A549 (cell line): ENCODE measurements around the gene CLC. TPM values are rescaled to one million over a fixed set of nuclear protein-coding genes. Genes with fewer than 3 reads are reported as not detected.

Experiments used
- ATAC-seq, 2 experiments: fragments of 200-7000 bp in 1 of 2; fragments of >200 bp in 1 of 2; cut with Nextera tagmentation in 1 of 2; cut with Tn5 transposase in 1 of 2; 3 replicates each; pipeline versions ENCODE4 v1.8.0 to v1.9.1; 2018 to 2020; ENCODE audit warnings: mild to moderate bottlenecking in 1 of 2, moderate library complexity in 1 of 2
- CTCF ChIA-PET: fragments of 300-600 bp; sonication (Branson Sonifier 250); formaldehyde crosslinking; extraction: SDS; loops from one replicate; lab custom pipeline; 2021; ENCODE audit warnings: antibody characterized with exemption, inconsistent platforms; lab: Yijun Ruan, JAX
- POLR2A ChIA-PET: fragments of 350-600 bp; formaldehyde crosslinking; extraction: SDS; loops from one replicate; lab custom pipeline; 2021; ENCODE audit warnings: antibody characterized with exemption, inconsistent platforms; lab: Yijun Ruan, JAX
- DNase-seq, 2 experiments: peaks; one replicate each; pipeline versions ENCODE4 v3.0.0 to v3.0.0-alpha.2; 2011 to 2016; ENCODE audit warnings: low read depth in 1 of 2, low spot score in 1 of 2
- FAIRE-seq: peaks from 2 replicates; lab custom pipeline; 2011; peaks lifted over from hg19 to GRCh38; lab: Jason Lieb, UNC
- H3K27ac ChIP-seq, 2 experiments: fragments of >200 bp; sonication (Bioruptor Twin); formaldehyde crosslinking; 3 replicates each; pipeline ENCODE4 v1.5.1; 2016 to 2017
- H3K4me1 ChIP-seq: fragments of >200 bp; sonication (Bioruptor Twin); formaldehyde crosslinking; 3 replicates; pipeline ENCODE4 v1.6.1; 2016
- H3K4me2 ChIP-seq: fragments of >200 bp; sonication (Bioruptor Twin); formaldehyde crosslinking; 3 replicates; pipeline ENCODE4 v1.6.1; 2016
- H3K4me3 ChIP-seq: fragments of >200 bp; sonication (Bioruptor Twin); formaldehyde crosslinking; 3 replicates; pipeline ENCODE4 v1.5.1; 2016
- H3K9me3 ChIP-seq: fragments of >200 bp; sonication (Bioruptor Twin); formaldehyde crosslinking; 3 replicates; pipeline ENCODE4 v1.6.1; 2016
- BCL3 ChIP-seq: fragments of >200 bp; sonication (Bioruptor Twin); formaldehyde crosslinking; IDR thresholded peaks from 3 replicates; pipeline ENCODE4 v1.6.1; 2016
- BHLHE40 ChIP-seq: IDR thresholded peaks from 2 replicates; pipeline ENCODE4 v1.6.1; 2012; ENCODE audit warnings: low read depth, low read length, inconsistent platforms
- CBX2 ChIP-seq: fragments of 200-600 bp; sonication (generic); IDR thresholded peaks from 2 replicates; pipeline ENCODE4 v1.6.1; 2016; ENCODE audit warnings: low read depth, mild to moderate bottlenecking, borderline replicate concordance
- CBX8 ChIP-seq: fragments of 200-600 bp; sonication (generic); IDR thresholded peaks from 2 replicates; pipeline ENCODE4 v1.6.1; 2016
- CEBPB ChIP-seq, 2 experiments: fragments of >200 bp in 1 of 2; sonication (Bioruptor Twin) in 1 of 2; formaldehyde crosslinking in 1 of 2; IDR thresholded peaks; 2 replicates each; pipeline ENCODE4 v1.6.1; 2012 to 2016
- CHD2 ChIP-seq: fragments of 150-350 bp; IDR thresholded peaks from 2 replicates; pipeline ENCODE4 v1.6.1; 2014; ENCODE audit warnings: low read length; ENCODE audit not compliant: partially characterized antibody
- CHD4 ChIP-seq: fragments of 200-600 bp; sonication (generic); IDR thresholded peaks from 2 replicates; pipeline ENCODE4 v1.6.1; 2016; ENCODE audit warnings: antibody characterized with exemption, mild to moderate bottlenecking, borderline replicate concordance
- EHMT2 ChIP-seq: fragments of 200-600 bp; sonication (generic); IDR thresholded peaks from 2 replicates; pipeline ENCODE4 v1.6.1; 2016; ENCODE audit warnings: antibody characterized with exemption, low read depth, mild to moderate bottlenecking, moderate library complexity
- ELK1 ChIP-seq: fragments of 150-350 bp; IDR thresholded peaks from 2 replicates; pipeline ENCODE4 v1.6.1; 2014; ENCODE audit warnings: low read depth, mild to moderate bottlenecking, low read length
- EP300 ChIP-seq, 2 experiments: fragments of >200 bp; sonication (Bioruptor Twin); formaldehyde crosslinking; IDR thresholded peaks; 2 replicates in 1 of 2; 3 replicates in 1 of 2; pipeline ENCODE4 v1.6.1; 2016 to 2017
- FOSL2 ChIP-seq, 2 experiments: fragments of 450-650 bp in 1 of 2; fragments of >200 bp in 1 of 2; sonication (Bioruptor Twin) in 1 of 2; formaldehyde crosslinking; IDR thresholded peaks; 2 replicates each; pipeline versions ENCODE4 v1.5.0 to v1.6.1; 2016 to 2020; ENCODE audit warnings: mild to moderate bottlenecking in 1 of 2, moderate library complexity in 1 of 2
- FOXS1 ChIP-seq: fragments of 250-450 bp; sonication (Bioruptor Pico); IDR thresholded peaks from 2 replicates; pipeline ENCODE4 v1.5.0; 2020; ENCODE audit warnings: mild to moderate bottlenecking, moderate library complexity
- GATA3 ChIP-seq: IDR thresholded peaks from 2 replicates; pipeline ENCODE4 v1.6.1; 2012; ENCODE audit warnings: borderline replicate concordance
- HES2 ChIP-seq: fragments of >200 bp; sonication (Bioruptor Twin); formaldehyde crosslinking; IDR thresholded peaks from 2 replicates; pipeline ENCODE4 v1.6.1; 2016
- HEYL ChIP-seq: fragments of 250-450 bp; sonication (Bioruptor Pico); IDR thresholded peaks from 2 replicates; pipeline ENCODE4 v1.8.0; 2021; ENCODE audit warnings: mild to moderate bottlenecking, moderate library complexity
- JUN ChIP-seq, 2 experiments: fragments of >200 bp; sonication (Bioruptor Twin); formaldehyde crosslinking; IDR thresholded peaks; 2 replicates in 1 of 2; 3 replicates in 1 of 2; pipeline ENCODE4 v1.6.1; 2016 to 2017
- KDM1A ChIP-seq: fragments of 200-600 bp; sonication (generic); IDR thresholded peaks from 2 replicates; pipeline ENCODE4 v1.6.1; 2016; ENCODE audit warnings: low read depth, mild to moderate bottlenecking
- MAFK ChIP-seq: fragments of 450-650 bp; IDR thresholded peaks from 2 replicates; pipeline ENCODE4 v1.6.1; 2014; ENCODE audit not compliant: partially characterized antibody
- MAX ChIP-seq: IDR thresholded peaks from 2 replicates; pipeline ENCODE4 v1.6.1; 2012
- MAZ ChIP-seq: fragments of 150-350 bp; IDR thresholded peaks from 2 replicates; pipeline ENCODE4 v1.6.1; 2014; ENCODE audit warnings: antibody characterized with exemption, low read depth, low read length, borderline replicate concordance
- NFE2L2 ChIP-seq: fragments of 150-350 bp; conservative IDR thresholded peaks from 2 replicates; pipeline ENCODE4 v1.6.1; 2014; ENCODE audit warnings: low read length
- NPAS2 ChIP-seq: fragments of 250-450 bp; sonication (Bioruptor Pico); IDR thresholded peaks from 2 replicates; pipeline ENCODE4 v1.8.0; 2022; ENCODE audit warnings: mild to moderate bottlenecking, moderate library complexity, borderline replicate concordance
- POLR2A ChIP-seq: IDR thresholded peaks from 2 replicates; pipeline ENCODE4 v1.6.1; 2012; ENCODE audit warnings: mild to moderate bottlenecking, low read length
- RAD21 ChIP-seq, 2 experiments: fragments of >200 bp in 1 of 2; sonication (Bioruptor Twin) in 1 of 2; formaldehyde crosslinking in 1 of 2; IDR thresholded peaks in 1 of 2; conservative IDR thresholded peaks in 1 of 2; 2 replicates in 1 of 2; 3 replicates in 1 of 2; pipeline ENCODE4 v1.6.1; 2012 to 2018; ENCODE audit warnings: inconsistent platforms in 1 of 2
- SMC3 ChIP-seq: fragments of >200 bp; sonication (Bioruptor Twin); formaldehyde crosslinking; IDR thresholded peaks from 3 replicates; pipeline ENCODE4 v1.6.1; 2018; ENCODE audit warnings: inconsistent platforms
- ZC3H11A ChIP-seq: fragments of 450-650 bp; IDR thresholded peaks from 2 replicates; pipeline ENCODE4 v1.6.1; 2014; ENCODE audit warnings: antibody characterized with exemption, mild to moderate bottlenecking
- ZFP36 ChIP-seq: fragments of 450-650 bp; IDR thresholded peaks from 2 replicates; pipeline ENCODE4 v1.6.1; 2014; ENCODE audit warnings: borderline replicate concordance; ENCODE audit not compliant: partially characterized antibody
- WGBS: methylation state at CpG from one replicate; pipeline ENCODE4 v1.1.6; 2017; ENCODE audit errors: missing lambda C conversion rate; 5-methylcytosine and 5-hydroxymethylcytosine counted together
- polyA minus RNA-seq: library from RNA; depleted of rRNA, polyadenylated mRNA; stranded (reverse); fragments of >200 nt; gene quantifications from 2 replicates; pipeline ENCODE4 v1.2.3, GENCODE V29; 2011; rRNA and poly(A)+ RNA removed
- polyA plus RNA-seq, 4 experiments: library from polyadenylated mRNA; depleted of rRNA in 3 of 4; stranded (reverse); fragments of >200 nt; fragmentation: RNase III in 1 of 4; extraction: RNeasy Plus Mini Kit Qiagen cat#74134 plus additional on column Dnase treatment in 1 of 4; gene quantifications; 2 replicates in 3 of 4; 3 replicates in 1 of 4; pipeline ENCODE4 v1.2.3, GENCODE V29; 2011 to 2017
- TF ChIP-seq, protein P1 (sequence below): IDR thresholded peaks from 2 replicates; pipeline ENCODE4 v1.6.1; 2012; ENCODE audit warnings: low read depth, borderline replicate concordance

The CLC gene
- polyA plus RNA-seq (2011; rRNA removed) (not detected in 2 replicates), polyA plus RNA-seq (2017; fragmentation: RNase III; extraction: RNeasy Plus Mini Kit Qiagen cat#74134 plus additional on column Dnase treatment) (not detected in 3 replicates), polyA minus RNA-seq (not detected in 2 replicates)
- not detected in 2 replicates for polyA plus RNA-seq (2012; cell fraction: cytosol; rRNA removed)
- not detected in 2 replicates for polyA plus RNA-seq (2012; cell fraction: nucleus; rRNA removed)

GRCh38 chr19:39737891-39738290 lies at the start of gene CLC:
Gene CLC (minus strand): TSS chr19:39738029. CDS start chr19:39737952, 77 bp downstream.
- CTCF ChIA-PET: interaction anchor here (1.3 to 1.6 kb wide), 2 partner anchors 9 to 26 kb away, joined by 3 to 4 read pairs; no protein-coding TSS in a partner anchor

GRCh38 chr19:39780894-39781293 lies 43.1 kb upstream of the CLC start:
- DNase-seq: no peak
- peak; percentile 36 for FAIRE-seq
- POLR2A ChIA-PET: no interaction called here
- Histone ChIP-seq H3K4me1 (no peaks in the 10 kb centered on the region), H3K4me2 (no peak overlapping the region)
- CTCF ChIA-PET: interaction anchor here (1.0 to 6.3 kb wide), 4 partner anchors 13 to 63 kb away, joined by 3 to 95 read pairs (median 4); no protein-coding TSS in a partner anchor
- TF ChIP-seq POLR2A: no peak
- no peak for TF ChIP-seq EHMT2
- TF ChIP-seq KDM1A: no peak
- TF ChIP-seq BHLHE40: no peak
- TF ChIP-seq EP300 (IDR thresholded peaks at IDR 0.05): no peak
- no peak for TF ChIP-seq ZC3H11A
- no peak for TF ChIP-seq CEBPB (IDR thresholded peaks at IDR 0.05)
- TF ChIP-seq HEYL: no peak
- no peak for TF ChIP-seq GATA3
- TF ChIP-seq CHD2: no peak
- TF ChIP-seq MAFK: no peak
- TF ChIP-seq, all 56 proteins: peak for 0
- no peak for ATAC-seq
- no peak overlapping the region for H3K4me3 ChIP-seq
- 44% methylated on average over 3 of the region's 3 CpGs for WGBS
- H3K9me3 ChIP-seq: 0 out of 3 replicates have a peak, but pooled peaks cover 13% of the 10 kb centered on the region
- no peak overlapping the region for H3K27ac ChIP-seq

More at GRCh38 chr19:39737891-39738290, at the start of gene CLC:
- Histone ChIP-seq H3K4me1 (no peaks in the 10 kb centered on the region), H3K4me3 (no peak within 1 kb of the TSS), H3K4me2 (no peak within 1 kb of the TSS), H3K27ac (no peak within 1 kb of the TSS), H3K9me3 (no peaks in the 10 kb centered on the region)
- POLR2A ChIA-PET: no interaction called here
- no peak for TF ChIP-seq ELK1
- TF ChIP-seq CHD4: no peak
- TF ChIP-seq FOSL2 (IDR thresholded peaks at IDR 0.05): no peak
- TF ChIP-seq FOSL2 (CRISPR knock-in tag; IDR thresholded peaks at IDR 0.05): no peak
- TF ChIP-seq CEBPB (IDR thresholded peaks at IDR 0.05): no peak
- no peak for TF ChIP-seq NFE2L2
- no peak for TF ChIP-seq HES2
- no peak for TF ChIP-seq CHD2
- TF ChIP-seq MAFK: no peak
- no peak for TF ChIP-seq MAX
- TF ChIP-seq MAZ: no peak
- TF ChIP-seq FOXS1 (CRISPR knock-in tag): no peak
- ATAC-seq (peak in 1 of 2 experiments; percentile 26; a peak in 3 of 6 replicates), DNase-seq (no peak), FAIRE-seq (peak; percentile 23)
- 3% methylated on average over 3 of the region's 3 CpGs for WGBS

DNA sequence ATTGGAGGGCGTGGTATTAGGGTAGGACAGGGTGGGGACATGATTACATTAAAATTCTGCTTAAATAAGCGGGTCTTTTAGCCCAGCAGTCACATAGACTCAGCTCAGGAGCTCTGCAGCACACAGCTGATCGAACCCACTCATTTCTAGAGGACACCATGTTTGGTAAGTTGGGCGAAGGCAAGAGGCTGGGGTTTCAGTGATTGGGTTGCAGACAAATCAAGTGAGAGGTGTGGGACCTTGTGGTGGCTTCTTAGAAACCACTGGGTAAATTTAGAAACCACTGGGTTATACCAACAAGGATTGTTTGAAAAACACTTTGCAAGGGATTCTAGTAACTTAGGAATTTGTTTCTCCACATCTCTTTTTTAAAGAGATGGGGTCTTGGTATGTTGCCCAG lies 40.9 kb upstream of the CLC start, which contains the start of gene LEUTX:
Gene LEUTX, plus strand, starts transcription at position 92 of the 400 bp plus-strand sequence. Its CDS starts 67 bp downstream, at position 159.
- no peak within 1 kb of the TSS for H3K4me3 ChIP-seq
- no peaks in the 10 kb centered on the region for H3K4me1 ChIP-seq
- no peak for FAIRE-seq
- no peak within 1 kb of the TSS for H3K27ac ChIP-seq
- 9% methylated on average over 4 of the region's 4 CpGs for WGBS
- H3K9me3 ChIP-seq: 0 out of 3 replicates have a peak, but pooled peaks cover 3% of the 10 kb centered on the region
- ChIA-PET POLR2A (no interaction called here), CTCF (interaction anchor here (0.6 to 1.2 kb wide), 4 partner anchors 48 to 192 kb away, joined by 3 to 4 read pairs (median 3); partner anchors contain the start of gene PSMC4)
- no peak for ATAC-seq
- H3K4me2 ChIP-seq: no peak within 1 kb of the TSS
- no peak for DNase-seq
- TF ChIP-seq CBX8: no peak
- TF ChIP-seq MAX: no peak
- TF ChIP-seq BCL3: no peak
- no peak for TF ChIP-seq NPAS2 (CRISPR knock-in tag)
- TF ChIP-seq JUN (IDR thresholded peaks at IDR 0.05): no peak
- no peak for TF ChIP-seq KDM1A
- TF ChIP-seq RAD21 (conservative IDR thresholded peaks at IDR 0.05 in 1 of 2, IDR thresholded peaks at IDR 0.05 in 1 of 2): no peak
- no peak for TF ChIP-seq MAFK
- TF ChIP-seq BHLHE40: no peak
- TF ChIP-seq SMC3: no peak
- TF ChIP-seq EHMT2: no peak
- TF ChIP-seq HES2: no peak
- TF ChIP-seq, protein P1, sequence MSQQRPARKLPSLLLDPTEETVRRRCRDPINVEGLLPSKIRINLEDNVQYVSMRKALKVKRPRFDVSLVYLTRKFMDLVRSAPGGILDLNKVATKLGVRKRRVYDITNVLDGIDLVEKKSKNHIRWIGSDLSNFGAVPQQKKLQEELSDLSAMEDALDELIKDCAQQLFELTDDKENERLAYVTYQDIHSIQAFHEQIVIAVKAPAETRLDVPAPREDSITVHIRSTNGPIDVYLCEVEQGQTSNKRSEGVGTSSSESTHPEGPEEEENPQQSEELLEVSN: no peak
- no peak for TF ChIP-seq ZFP36
- no peak for TF ChIP-seq CBX2
